GM19025 (cell line): ENCODE data around the gene GOPC.

Experiments
- ATAC-seq: cut with Tn5 transposase; IDR thresholded peaks from one replicate; pipeline ENCODE4 v1.9.1; 2021; ENCODE audit warnings: mild to moderate bottlenecking, low read depth, moderate library complexity; ENCODE audit not compliant: unreplicated experiment

Gene GOPC

GRCh38 chr6:117597755-117598154 lies 4.6 kb downstream of the GOPC start:
- ATAC-seq, result no peak

- no peak for ATAC-seq
These were observed 7.0 kb downstream of the GOPC start for GRCh38 chr6:117595099-117595923.

GRCh38 chr6:117592983-117593759 lies 9.1 kb downstream of the GOPC start:
- no peak for ATAC-seq

- no peak for ATAC-seq
These were observed 10.9 kb downstream of the GOPC start for GRCh38 chr6:117591405-117591804.

- no peak for ATAC-seq
These were observed 11.9 kb downstream of the GOPC start for GRCh38 chr6:117590447-117590846.

GRCh38 chr6:117585647-117586046 lies 16.7 kb downstream of the GOPC start:
- no peak for ATAC-seq

GRCh38 chr6:117574198-117574597 lies 28.1 kb downstream of the GOPC start:
- no peak for ATAC-seq

GRCh38 chr6:117573006-117573680 lies 29.2 kb downstream of the GOPC start:
- no peak for ATAC-seq

- no peak for ATAC-seq
These were observed 33.4 kb downstream of the GOPC start for GRCh38 chr6:117568831-117569410.

- ATAC-seq, result no peak
These were observed 34.1 kb downstream of the GOPC start for GRCh38 chr6:117568247-117568646.

- ATAC-seq, result no peak
These were observed 37.6 kb downstream of the GOPC start for GRCh38 chr6:117564681-117565080.

GRCh38 chr6:117561128-117561527 lies 41.2 kb downstream of the GOPC start:
- ATAC-seq, result no peak

GRCh38 chr6:117559299-117559698 lies 43.0 kb downstream of the GOPC start:
- no peak for ATAC-seq

- ATAC-seq, result no peak
These were observed 43.5 kb downstream of the GOPC start for GRCh38 chr6:117558818-117559217.

GRCh38 chr6:117557951-117558350 lies 44.4 kb downstream of the GOPC start:
- no peak for ATAC-seq

GRCh38 chr6:117555882-117556498 lies 46.3 kb downstream of the GOPC start:
- ATAC-seq, result no peak

GRCh38 chr6:117555262-117555849 lies 47.0 kb downstream of the GOPC start:
- no peak for ATAC-seq

- ATAC-seq, result no peak
These were observed 49.2 kb downstream of the GOPC start for GRCh38 chr6:117553142-117553541.

GRCh38 chr6:117552618-117553017 lies 49.7 kb downstream of the GOPC start:
- no peak for ATAC-seq

- no peak for ATAC-seq
These were observed 51.6 kb downstream of the GOPC start for GRCh38 chr6:117550618-117551242.
